Measurements from ENCODE around the gene RXRA. TPM values are rescaled to one million over a fixed set of nuclear protein-coding genes. Genes with fewer than 3 reads are reported as not detected.

Gene RXRA
- polyA plus RNA-seq, 1 experiment = 12.0 TPM

DNA sequence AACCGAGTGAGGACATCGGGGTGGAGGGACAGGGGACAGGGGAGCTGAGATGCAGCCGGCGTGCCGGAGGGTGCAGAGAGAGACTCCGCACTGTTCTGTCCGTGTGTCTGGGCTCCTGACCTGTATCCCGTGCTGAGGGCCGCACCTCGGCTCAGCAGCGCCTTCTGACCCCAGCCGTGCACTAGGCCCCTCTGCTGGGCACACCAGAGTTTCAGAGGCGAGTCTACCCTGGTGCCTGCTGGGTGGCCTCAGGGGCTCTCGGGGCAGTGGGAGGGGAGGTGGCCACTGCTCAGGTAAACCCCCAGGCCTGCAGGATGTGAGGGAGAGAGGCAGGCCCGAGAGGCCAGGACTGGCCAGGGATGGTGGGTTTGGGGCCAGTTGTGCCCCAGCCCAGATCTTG, 100.2 kb downstream of the RXRA start:
- H3K4me3 ChIP-seq (ENCODE audit: low read depth, low read length) = no peak overlapping the region
- TF ChIP-seq, protein P1, sequence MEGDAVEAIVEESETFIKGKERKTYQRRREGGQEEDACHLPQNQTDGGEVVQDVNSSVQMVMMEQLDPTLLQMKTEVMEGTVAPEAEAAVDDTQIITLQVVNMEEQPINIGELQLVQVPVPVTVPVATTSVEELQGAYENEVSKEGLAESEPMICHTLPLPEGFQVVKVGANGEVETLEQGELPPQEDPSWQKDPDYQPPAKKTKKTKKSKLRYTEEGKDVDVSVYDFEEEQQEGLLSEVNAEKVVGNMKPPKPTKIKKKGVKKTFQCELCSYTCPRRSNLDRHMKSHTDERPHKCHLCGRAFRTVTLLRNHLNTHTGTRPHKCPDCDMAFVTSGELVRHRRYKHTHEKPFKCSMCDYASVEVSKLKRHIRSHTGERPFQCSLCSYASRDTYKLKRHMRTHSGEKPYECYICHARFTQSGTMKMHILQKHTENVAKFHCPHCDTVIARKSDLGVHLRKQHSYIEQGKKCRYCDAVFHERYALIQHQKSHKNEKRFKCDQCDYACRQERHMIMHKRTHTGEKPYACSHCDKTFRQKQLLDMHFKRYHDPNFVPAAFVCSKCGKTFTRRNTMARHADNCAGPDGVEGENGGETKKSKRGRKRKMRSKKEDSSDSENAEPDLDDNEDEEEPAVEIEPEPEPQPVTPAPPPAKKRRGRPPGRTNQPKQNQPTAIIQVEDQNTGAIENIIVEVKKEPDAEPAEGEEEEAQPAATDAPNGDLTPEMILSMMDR (IDR thresholded peaks at IDR 0.05; ENCODE audit: insufficient read depth, low read depth, low read length) = no peak
- no peaks in the 10 kb centered on the region for H3K27me3 ChIP-seq (ENCODE audit: control insufficient read depth, insufficient read depth, low read length)
- DNase-seq (ENCODE audit: low read depth) = no peak
- CTCF ChIA-PET = interaction anchor here (0.6 kb wide), 1 partner anchor 142 kb away, joined by 3 read pairs; no protein-coding TSS in a partner anchor
- H3K36me3 ChIP-seq (ENCODE audit: control insufficient read depth, insufficient read depth, low read length) = peaks cover 28% of the 10 kb centered on the region
- POLR2A ChIA-PET = no interaction called here

DNA sequence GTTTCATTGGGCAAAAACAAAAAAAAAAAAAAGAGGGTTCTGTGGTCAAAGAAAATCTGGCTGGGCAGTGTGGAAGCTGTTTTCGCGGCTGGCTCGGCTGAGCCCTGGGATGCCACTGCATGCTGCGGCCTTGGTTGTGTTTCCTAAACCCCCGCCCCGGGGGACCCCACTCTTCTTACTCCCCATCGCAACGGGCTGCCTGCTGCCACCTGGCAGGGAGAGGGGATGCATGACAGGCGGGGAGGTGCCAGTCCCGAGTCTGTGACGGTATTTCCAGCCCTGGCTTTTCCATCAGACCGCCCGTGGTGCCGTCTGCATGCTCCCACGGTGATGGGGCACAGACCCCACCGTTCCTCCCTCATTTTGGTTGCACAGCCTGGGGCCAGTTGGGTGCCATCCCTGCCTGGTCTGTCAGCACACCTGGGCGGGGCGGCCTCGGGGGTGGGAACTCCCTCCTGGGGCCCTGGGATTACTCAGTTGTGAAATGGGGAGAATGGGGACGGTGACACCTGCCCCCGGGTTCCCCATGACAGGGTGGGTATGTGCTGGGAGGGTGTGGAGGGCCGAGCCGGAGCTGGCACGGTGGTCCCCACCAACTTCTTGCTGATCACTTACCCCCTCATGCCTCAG, 101.0 kb downstream of the RXRA start:
- H3K36me3 ChIP-seq (ENCODE audit: control insufficient read depth, insufficient read depth, low read length) = peaks cover 26% of the 10 kb centered on the region
- CTCF ChIA-PET = interaction anchor here (0.6 kb wide), 1 partner anchor 143 kb away, joined by 3 read pairs; no protein-coding TSS in a partner anchor
- no peaks in the 10 kb centered on the region for H3K27me3 ChIP-seq (ENCODE audit: control insufficient read depth, insufficient read depth, low read length)
- POLR2A ChIA-PET = no interaction called here
- TF ChIP-seq, protein P1 (IDR thresholded peaks at IDR 0.05; ENCODE audit: insufficient read depth, low read depth, low read length) = no peak
- DNase-seq (ENCODE audit: low read depth) = no peak
- H3K4me3 ChIP-seq (ENCODE audit: low read depth, low read length) = no peak overlapping the region

DNA sequence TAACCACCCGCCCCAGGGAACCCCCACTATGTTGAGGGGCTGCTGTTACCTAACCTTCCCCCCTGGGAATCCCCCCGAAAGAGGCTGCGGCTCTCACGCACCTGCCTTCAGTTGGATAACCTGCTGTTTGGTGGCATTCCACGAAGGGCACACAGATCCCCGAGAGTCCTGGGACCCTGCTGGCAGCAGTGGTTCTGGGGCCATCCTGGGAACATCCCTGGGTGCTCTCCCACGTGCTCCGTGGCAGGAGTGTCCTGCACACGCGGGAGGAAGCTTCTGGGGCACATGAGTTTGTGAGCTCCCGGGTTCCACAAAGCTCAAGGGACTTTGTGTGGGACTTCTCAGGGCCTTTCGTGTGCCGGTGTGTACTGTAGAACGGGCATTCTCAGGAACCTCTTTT, 102.3 kb downstream of the RXRA start:
- H3K4me3 ChIP-seq (ENCODE audit: low read depth, low read length) = no peak overlapping the region
- no peaks in the 10 kb centered on the region for H3K27me3 ChIP-seq (ENCODE audit: control insufficient read depth, insufficient read depth, low read length)
- POLR2A ChIA-PET = no interaction called here
- DNase-seq (ENCODE audit: low read depth) = no peak
- CTCF ChIA-PET = interaction anchor here (1.2 kb wide), 1 partner anchor 8 kb away, joined by 3 read pairs; no protein-coding TSS in a partner anchor
- TF ChIP-seq, protein P1 (IDR thresholded peaks at IDR 0.05; ENCODE audit: insufficient read depth, low read depth, low read length) = no peak
- H3K36me3 ChIP-seq (ENCODE audit: control insufficient read depth, insufficient read depth, low read length) = peaks cover 20% of the 10 kb centered on the region

DNA sequence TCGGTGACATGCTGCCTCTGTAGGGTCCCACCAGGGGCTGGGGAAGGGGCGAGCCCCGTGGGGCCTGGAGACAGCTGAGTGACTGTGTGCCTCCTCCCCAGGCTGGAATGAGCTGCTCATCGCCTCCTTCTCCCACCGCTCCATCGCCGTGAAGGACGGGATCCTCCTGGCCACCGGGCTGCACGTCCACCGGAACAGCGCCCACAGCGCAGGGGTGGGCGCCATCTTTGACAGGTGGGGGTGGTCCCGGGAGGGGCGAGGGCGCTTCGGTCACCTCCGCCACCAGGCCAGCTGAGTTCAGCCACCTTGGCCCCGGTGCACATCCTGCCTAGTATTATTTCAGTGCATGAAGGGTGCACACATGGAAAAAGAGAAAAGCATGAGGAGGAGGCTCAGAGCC, 102.8 kb downstream of the RXRA start:
- H3K27me3 ChIP-seq (ENCODE audit: control insufficient read depth, insufficient read depth, low read length) = no peaks in the 10 kb centered on the region
- TF ChIP-seq, protein P1 (IDR thresholded peaks at IDR 0.05; ENCODE audit: insufficient read depth, low read depth, low read length) = no peak
- POLR2A ChIA-PET = no interaction called here
- H3K4me3 ChIP-seq (ENCODE audit: low read depth, low read length) = no peak overlapping the region
- H3K36me3 ChIP-seq (ENCODE audit: control insufficient read depth, insufficient read depth, low read length) = peaks cover 23% of the 10 kb centered on the region
- DNase-seq (ENCODE audit: low read depth) = no peak
- CTCF ChIA-PET = interaction anchor here (0.7 to 1.2 kb wide), 2 partner anchors 9 to 308 kb away, joined by 3 read pairs; no protein-coding TSS in a partner anchor

DNA sequence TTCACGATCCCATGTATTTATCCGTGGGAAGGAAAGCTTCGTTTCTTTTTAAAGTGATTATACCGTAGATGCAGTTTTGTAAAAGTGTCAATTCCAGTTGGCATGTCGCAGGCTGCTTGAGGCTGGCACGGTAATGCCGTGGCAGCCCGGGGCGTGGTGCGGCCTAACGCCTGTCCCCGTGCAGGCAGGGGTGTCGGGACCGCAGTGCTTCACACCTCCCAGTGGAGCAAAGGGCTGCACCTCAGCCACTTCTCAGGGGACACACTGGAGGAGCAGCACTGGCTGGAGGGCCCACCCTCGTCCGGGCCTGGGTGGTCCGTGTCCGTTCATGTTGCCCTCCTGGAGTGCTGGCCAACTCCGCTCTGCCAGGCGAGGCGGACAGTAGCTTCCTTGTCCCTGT, 103.2 kb downstream of the RXRA start:
- H3K36me3 ChIP-seq (ENCODE audit: control insufficient read depth, insufficient read depth, low read length) = peaks cover 25% of the 10 kb centered on the region
- H3K27me3 ChIP-seq (ENCODE audit: control insufficient read depth, insufficient read depth, low read length) = no peaks in the 10 kb centered on the region
- ChIA-PET CTCF (interaction anchor here (0.7 to 1.2 kb wide), 2 partner anchors 9 to 307 kb away, joined by 3 read pairs; no protein-coding TSS in a partner anchor), POLR2A (no interaction called here)
- no peak for DNase-seq (ENCODE audit: low read depth)
- H3K4me3 ChIP-seq (ENCODE audit: low read depth, low read length) = no peak overlapping the region
- TF ChIP-seq, protein P1 (IDR thresholded peaks at IDR 0.05; ENCODE audit: insufficient read depth, low read depth, low read length) = no peak
